ENCODE results near the gene PTPRM.
"Not testable (repeated sequence)": the region's sequence is repeated elsewhere in the genome, so short reads cannot be mapped to it uniquely, and the experiment has no call there.

Gene PTPRM

DNA sequence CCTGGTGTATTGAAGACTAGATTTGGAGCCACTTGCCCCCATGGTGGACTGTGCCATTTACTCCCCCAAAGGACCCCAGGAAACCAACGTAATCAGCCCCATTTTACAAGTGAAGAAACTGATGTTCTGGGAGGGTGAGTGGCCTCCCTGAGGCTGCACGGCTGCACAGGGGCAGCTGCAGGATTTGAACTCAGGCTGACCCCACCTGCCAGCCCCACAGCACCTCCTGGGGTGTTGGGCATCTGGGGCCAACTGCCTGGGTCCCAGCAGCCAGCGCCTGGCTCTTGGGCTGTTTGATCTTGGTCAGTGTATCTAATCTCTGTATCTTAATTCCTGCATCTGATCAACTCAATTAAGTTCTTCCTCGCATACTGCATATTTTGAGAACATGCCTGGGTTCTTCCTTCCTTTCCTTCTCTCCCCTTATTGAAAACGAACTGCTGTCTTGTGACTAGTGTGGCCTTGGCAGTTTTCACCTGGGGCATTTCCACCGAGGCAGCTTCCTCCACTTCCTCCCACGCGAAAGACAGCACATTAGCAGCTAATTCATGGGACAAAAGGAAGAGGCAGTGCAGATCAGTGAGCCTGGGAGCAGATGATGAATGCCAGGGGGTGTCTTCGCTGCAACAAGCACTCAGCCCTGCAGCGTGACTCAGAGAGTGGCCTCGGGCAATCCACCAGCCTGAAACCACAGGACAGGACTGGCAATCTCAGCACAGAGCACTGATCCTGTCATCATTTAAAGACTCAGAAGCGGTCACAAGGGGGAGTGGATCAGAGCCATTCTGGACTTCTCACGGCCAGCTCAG, 858.0 kb downstream of the PTPRM start:
- no peak for DNase-seq

- no peak for DNase-seq
Observed at GRCh38 chr18:8426401-8426800, 859.3 kb downstream of the PTPRM start.

DNA sequence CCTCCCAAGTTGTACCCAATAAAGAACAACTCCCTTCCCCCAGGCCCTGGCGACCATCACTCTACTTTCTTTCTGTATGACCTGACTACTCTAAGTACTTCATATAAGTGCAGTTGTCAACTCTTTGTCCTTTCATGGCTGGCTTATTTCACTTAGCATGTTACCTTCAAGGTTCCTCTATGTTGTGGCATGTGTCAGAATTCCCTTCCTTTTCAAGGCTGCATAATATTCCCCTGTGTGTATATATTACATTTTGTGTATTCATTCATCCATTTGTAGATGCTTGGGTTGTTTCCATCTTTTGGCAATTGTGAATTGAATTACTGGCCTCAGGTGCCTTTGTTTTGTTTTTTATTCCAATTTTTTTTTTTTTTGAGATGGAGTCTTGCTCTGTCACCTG, 860.2 kb downstream of the PTPRM start:
- no peak for DNase-seq

DNA sequence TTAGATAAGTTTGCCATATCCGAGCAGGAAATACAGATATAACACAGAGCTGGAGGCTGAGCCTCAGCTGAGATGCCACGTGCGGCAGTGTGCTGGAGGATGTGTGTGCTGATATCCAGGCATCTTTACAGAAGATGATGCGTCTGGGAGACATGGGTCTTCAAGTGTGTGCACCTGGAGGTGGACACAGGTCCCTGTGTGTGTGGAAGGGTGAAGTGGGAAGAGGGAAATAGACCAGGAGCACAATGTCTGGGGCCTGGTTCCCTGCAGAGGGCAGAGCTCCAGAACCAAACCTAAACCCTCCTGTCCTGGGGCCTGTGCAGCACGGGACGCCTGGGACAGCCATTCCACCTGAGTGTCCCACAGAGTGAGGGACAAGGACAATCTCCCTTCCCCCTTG, 861.8 kb downstream of the PTPRM start:
- DNase-seq, result no peak

- DNase-seq, result no peak
Observed at GRCh38 chr18:8431036-8431435, 863.9 kb downstream of the PTPRM start.

GRCh38 chr18:8433323-8433722, 866.2 kb downstream of the PTPRM start:
- DNase-seq, result no peak

- DNase-seq, result no peak
Observed at GRCh38 chr18:8433771-8434170, 866.7 kb downstream of the PTPRM start.

- no peak for DNase-seq
Observed at GRCh38 chr18:8435376-8435775, 868.3 kb downstream of the PTPRM start.

GRCh38 chr18:8439055-8439454, 871.9 kb downstream of the PTPRM start:
- no peak for DNase-seq

GRCh38 chr18:8443505-8443904, 876.4 kb downstream of the PTPRM start:
- DNase-seq, result no peak

GRCh38 chr18:8446936-8447335, 879.8 kb downstream of the PTPRM start:
- not testable (repeated sequence) for DNase-seq

GRCh38 chr18:8448130-8448529, 881.0 kb downstream of the PTPRM start:
- no peak for DNase-seq

DNA sequence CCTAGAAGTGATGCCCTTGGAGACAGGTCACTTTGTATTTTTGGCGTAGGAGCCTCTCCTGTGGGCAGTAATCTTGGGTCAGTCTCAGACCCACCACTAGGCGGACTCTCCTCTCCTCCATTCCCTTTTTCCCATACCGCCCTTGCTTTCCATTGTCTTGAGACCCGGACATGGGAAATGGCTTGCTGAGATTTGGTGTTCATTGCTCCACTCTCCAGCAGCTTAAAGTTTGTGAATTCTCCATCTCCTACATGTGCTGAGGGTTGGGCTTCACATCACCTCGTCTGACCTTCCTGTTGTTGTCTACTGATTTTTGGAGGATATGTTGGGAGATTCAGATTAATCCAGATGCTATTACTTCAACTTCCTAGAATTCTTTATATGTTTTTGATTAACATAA, 882.9 kb downstream of the PTPRM start:
- no peak for DNase-seq

DNA sequence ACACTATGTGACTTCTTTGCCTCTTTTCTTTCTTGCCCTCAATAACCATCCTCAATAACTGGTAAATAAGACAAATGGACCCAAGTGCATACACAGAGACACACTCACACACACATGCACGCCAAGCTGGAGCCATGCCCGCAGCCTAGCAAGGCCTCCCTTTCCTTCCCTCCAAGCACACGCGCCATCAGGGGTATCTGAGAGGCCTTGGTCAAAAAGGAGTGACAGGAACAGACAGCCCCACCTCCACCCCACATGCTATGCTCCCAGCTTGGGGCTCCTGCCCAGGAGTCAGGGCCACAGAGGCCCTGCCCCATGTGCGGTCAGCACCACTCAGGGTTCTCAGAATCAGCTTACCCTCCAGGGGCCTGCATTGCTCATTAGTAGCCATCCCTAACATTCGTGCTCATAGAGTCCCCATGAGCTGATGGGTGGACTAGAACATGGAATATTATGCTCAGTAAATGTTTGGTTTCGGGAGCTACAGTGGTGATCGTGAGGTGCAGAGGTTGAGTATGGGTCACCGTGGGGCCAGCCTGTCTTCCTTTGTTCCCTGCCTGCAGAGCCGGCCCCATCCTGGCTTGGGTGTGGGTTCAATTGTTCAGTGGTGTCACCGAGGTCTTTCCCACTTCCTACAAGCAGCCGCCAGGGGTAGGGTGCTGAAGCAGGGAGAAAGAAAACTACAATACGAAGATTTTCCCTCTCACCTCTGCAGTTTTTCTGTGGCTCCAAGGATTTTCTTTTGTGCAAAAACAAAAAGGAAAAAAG, 884.0 kb downstream of the PTPRM start:
- DNase-seq, result no peak

- DNase-seq, result no peak
Observed at GRCh38 chr18:8453528-8453927, 886.4 kb downstream of the PTPRM start.

GRCh38 chr18:8454136-8454535, 887.0 kb downstream of the PTPRM start:
- no peak for DNase-seq

GRCh38 chr18:8455661-8456614, 888.8 kb downstream of the PTPRM start:
- no peak for DNase-seq

Measured in DMS79 (cell line).